ENCODE data around the gene S100A12.
"Not testable (repeated sequence)": the region's sequence is repeated elsewhere in the genome, so short reads cannot be mapped to it uniquely, and the experiment has no call there.

The S100A12 gene

DNA sequence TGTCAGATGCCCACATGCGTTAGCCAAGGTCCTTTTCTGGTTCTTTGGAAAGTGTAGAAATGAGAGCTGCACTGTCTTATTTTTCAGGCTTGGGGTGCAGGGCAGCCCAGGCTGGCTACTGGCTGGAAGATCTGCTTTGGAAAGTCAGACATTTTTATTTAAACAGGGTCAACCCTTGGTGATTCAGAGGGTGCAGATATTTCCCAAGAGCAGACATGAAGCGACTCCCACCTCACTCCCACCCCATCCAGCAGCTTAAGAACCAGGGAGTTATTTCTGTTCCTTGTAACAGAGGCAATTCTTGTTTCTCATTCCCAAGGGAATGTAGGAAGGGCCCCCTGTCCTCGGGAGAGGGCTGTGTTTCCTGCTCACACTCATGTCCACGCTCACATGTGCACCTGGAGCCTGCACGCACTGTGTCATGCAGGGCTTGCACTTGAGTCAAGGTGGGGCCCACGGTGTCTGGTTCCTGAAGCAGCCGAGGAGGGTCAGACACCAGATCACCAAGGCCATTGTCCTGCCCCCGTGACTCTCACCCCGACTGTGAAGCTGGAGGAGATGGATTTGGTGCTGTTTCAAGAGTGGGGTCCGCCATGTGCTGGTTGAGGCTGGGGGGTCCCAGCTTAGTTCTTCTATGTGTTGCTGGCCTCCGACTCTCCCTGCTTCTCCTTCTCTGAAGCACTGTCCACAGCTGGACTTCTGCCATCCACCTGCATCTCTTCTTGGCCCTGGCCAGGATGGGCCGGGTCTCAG is 41.9 kb upstream of the S100A12 start:
- TF ChIP-seq TOX (CRISPR knock-in tag; IDR thresholded peaks at IDR 0.05; ENCODE audit: borderline replicate concordance) (no peak), CREB5 (CRISPR knock-in tag; IDR thresholded peaks at IDR 0.05; ENCODE audit: low read depth) (no peak), GLIS3 (CRISPR knock-in tag; IDR thresholded peaks at IDR 0.05) (no peak)
- no peak for ATAC-seq

- no peak for ATAC-seq
- TF ChIP-seq CSDC2 (CRISPR knock-in tag; IDR thresholded peaks at IDR 0.05) (no peak), ESRRG (CRISPR knock-in tag; IDR thresholded peaks at IDR 0.05) (no peak), SNAI2 (CRISPR knock-in tag; IDR thresholded peaks at IDR 0.05) (no peak), BACH2 (CRISPR knock-in tag; IDR thresholded peaks at IDR 0.05; ENCODE audit: borderline replicate concordance) (no peak), POU6F1 (CRISPR knock-in tag; IDR thresholded peaks at IDR 0.05; ENCODE audit: borderline replicate concordance, low read depth) (no peak), ZC3H10 (CRISPR knock-in tag; IDR thresholded peaks at IDR 0.05) (no peak), ZNF565 (CRISPR knock-in tag; conservative IDR thresholded peaks at IDR 0.05; ENCODE audit: low read depth) (no peak), PATZ1 (CRISPR knock-in tag; IDR thresholded peaks at IDR 0.05; ENCODE audit: borderline replicate concordance) (no peak), ISL1 (CRISPR knock-in tag; IDR thresholded peaks at IDR 0.05) (no peak), ARNTL (CRISPR knock-in tag; IDR thresholded peaks at IDR 0.05; ENCODE audit: borderline replicate concordance, low read depth) (no peak), TCF4 (CRISPR knock-in tag; IDR thresholded peaks at IDR 0.05; ENCODE audit: borderline replicate concordance) (no peak), ZFP30 (CRISPR knock-in tag; IDR thresholded peaks at IDR 0.05) (no peak)
- TF ChIP-seq, protein P1, sequence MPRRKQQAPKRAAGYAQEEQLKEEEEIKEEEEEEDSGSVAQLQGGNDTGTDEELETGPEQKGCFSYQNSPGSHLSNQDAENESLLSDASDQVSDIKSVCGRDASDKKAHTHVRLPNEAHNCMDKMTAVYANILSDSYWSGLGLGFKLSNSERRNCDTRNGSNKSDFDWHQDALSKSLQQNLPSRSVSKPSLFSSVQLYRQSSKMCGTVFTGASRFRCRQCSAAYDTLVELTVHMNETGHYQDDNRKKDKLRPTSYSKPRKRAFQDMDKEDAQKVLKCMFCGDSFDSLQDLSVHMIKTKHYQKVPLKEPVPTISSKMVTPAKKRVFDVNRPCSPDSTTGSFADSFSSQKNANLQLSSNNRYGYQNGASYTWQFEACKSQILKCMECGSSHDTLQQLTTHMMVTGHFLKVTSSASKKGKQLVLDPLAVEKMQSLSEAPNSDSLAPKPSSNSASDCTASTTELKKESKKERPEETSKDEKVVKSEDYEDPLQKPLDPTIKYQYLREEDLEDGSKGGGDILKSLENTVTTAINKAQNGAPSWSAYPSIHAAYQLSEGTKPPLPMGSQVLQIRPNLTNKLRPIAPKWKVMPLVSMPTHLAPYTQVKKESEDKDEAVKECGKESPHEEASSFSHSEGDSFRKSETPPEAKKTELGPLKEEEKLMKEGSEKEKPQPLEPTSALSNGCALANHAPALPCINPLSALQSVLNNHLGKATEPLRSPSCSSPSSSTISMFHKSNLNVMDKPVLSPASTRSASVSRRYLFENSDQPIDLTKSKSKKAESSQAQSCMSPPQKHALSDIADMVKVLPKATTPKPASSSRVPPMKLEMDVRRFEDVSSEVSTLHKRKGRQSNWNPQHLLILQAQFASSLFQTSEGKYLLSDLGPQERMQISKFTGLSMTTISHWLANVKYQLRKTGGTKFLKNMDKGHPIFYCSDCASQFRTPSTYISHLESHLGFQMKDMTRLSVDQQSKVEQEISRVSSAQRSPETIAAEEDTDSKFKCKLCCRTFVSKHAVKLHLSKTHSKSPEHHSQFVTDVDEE (CRISPR knock-in tag; IDR thresholded peaks at IDR 0.05) = no peak
Measured at GRCh38 chr1:153415850-153416570, 40.6 kb upstream of the S100A12 start, which contains the start of gene S100A7A. Gene S100A7A (plus strand): TSS chr1:153416520. CDS start chr1:153418083, 1,563 bp downstream.

GRCh38 chr1:153413961-153414360 is 38.5 kb upstream of the S100A12 start:
- ATAC-seq = not testable (repeated sequence)

- ATAC-seq = not testable (repeated sequence)
Measured at GRCh38 chr1:153407274-153407673, 31.9 kb upstream of the S100A12 start.

- ATAC-seq = not testable (repeated sequence)
Measured at GRCh38 chr1:153405825-153406599, 30.6 kb upstream of the S100A12 start.

Measured in SK-N-SH treated with all-trans-retinoic acid at 6 μM for 48 hours (cell line).